Activated naive CD4-positive, alpha-beta T cell (primary cell): ENCODE data around the gene EIF1AD.
A peak's percentile ranks its signal among the peaks of the same experiment; 100 is the strongest.
"Not testable (repeated sequence)": the region's sequence is repeated elsewhere in the genome, so short reads cannot be mapped to it uniquely, and the experiment has no call there.

Source experiments
- DNase-seq, 4 experiments: peaks; one replicate each; lab custom pipeline; 2025; lab: John Stamatoyannopoulos, UW

Gene EIF1AD

GRCh38 chr11:66001942-66002647 is at the start of gene EIF1AD, which contains the start of gene BANF1:
Gene EIF1AD, minus strand, starts transcription at chr11:66002157. Its CDS starts 1,768 bp downstream, at chr11:66000389.
Gene BANF1, plus strand, starts transcription at chr11:66002503. Its CDS starts 748 bp downstream, at chr11:66003251.
- DNase-seq, result peak; percentile 76 to 86 (median 82)

- no peak for DNase-seq
Measured at GRCh38 chr11:66051371-66051765, 49.4 kb upstream of the EIF1AD start.

- no peak for DNase-seq
Measured at GRCh38 chr11:66050581-66051231, 48.7 kb upstream of the EIF1AD start.

- no peak for DNase-seq
Measured at GRCh38 chr11:66048547-66049323, 46.8 kb upstream of the EIF1AD start, which contains the start of gene GAL3ST3. Gene GAL3ST3, minus strand, starts transcription at chr11:66049161. Its CDS starts 3,746 bp downstream, at chr11:66045415.

GRCh38 chr11:66047541-66048365 is 45.8 kb upstream of the EIF1AD start:
- no peak for DNase-seq

GRCh38 chr11:66046901-66047300 is 44.9 kb upstream of the EIF1AD start:
- DNase-seq, result no peak

- DNase-seq, result peak; percentile 51 to 77 (median 74)
Measured at GRCh38 chr11:66045177-66045639, 43.3 kb upstream of the EIF1AD start.

- no peak for DNase-seq
Measured at GRCh38 chr11:66044757-66045156, 42.8 kb upstream of the EIF1AD start.

GRCh38 chr11:66042996-66043906 is 41.3 kb upstream of the EIF1AD start:
- no peak for DNase-seq

GRCh38 chr11:66042227-66042995 is 40.5 kb upstream of the EIF1AD start:
- no peak for DNase-seq

- no peak for DNase-seq
Measured at GRCh38 chr11:66039765-66040164, 37.8 kb upstream of the EIF1AD start.

- DNase-seq, result no peak
Measured at GRCh38 chr11:66037327-66037726, 35.4 kb upstream of the EIF1AD start.

GRCh38 chr11:66036334-66036710 is 34.4 kb upstream of the EIF1AD start:
- no peak for DNase-seq

- no peak for DNase-seq
Measured at GRCh38 chr11:66035653-66036333, 33.8 kb upstream of the EIF1AD start.

GRCh38 chr11:66032957-66033735 is 31.2 kb upstream of the EIF1AD start:
- DNase-seq, result no peak

GRCh38 chr11:66026017-66026529 is 24.1 kb upstream of the EIF1AD start, which contains the start of gene CATSPER1:
Gene CATSPER1, minus strand, starts transcription at chr11:66026479. Its CDS starts 100 bp downstream, at chr11:66026379.
- no peak for DNase-seq

- DNase-seq, result not testable (repeated sequence)
Measured at GRCh38 chr11:66023186-66023440, 21.2 kb upstream of the EIF1AD start.
